Measurements from ENCODE around the gene LITAFD. TPM values are rescaled to one million over a fixed set of nuclear protein-coding genes. Genes with fewer than 3 reads are reported as not detected.

The LITAFD gene
- total and polyA plus RNA-seq, 3 donors from 2014 or later, result 2.2 to 10.5 (median 3.8) TPM

GRCh38 chr16:8852534-8852933, 29.6 kb upstream of the LITAFD start:
- no peak for DNase-seq
- H3K27ac ChIP-seq, result no peak overlapping the region
- intact Hi-C loops (cut with DNase I; ENCODE audit: low total_unique reads), result no loop called here

GRCh38 chr16:8853150-8853549, 29.0 kb upstream of the LITAFD start:
- TF ChIP-seq POLR2A (IDR thresholded peaks at IDR 0.05) (no peak), CTCF (IDR thresholded peaks at IDR 0.05) (no peak)

More at GRCh38 chr16:8852534-8852933, 29.6 kb upstream of the LITAFD start:
- no peaks in the 10 kb centered on the region for H3K9me3 ChIP-seq
- WGBS, 2 donors, result 73 to 79% methylated on average over 8 of the region's 8 CpGs
- no peaks in the 10 kb centered on the region for H3K27me3 ChIP-seq
- TF ChIP-seq POLR2A (IDR thresholded peaks at IDR 0.05), result no peak
- H3K4me1 ChIP-seq, result peaks cover 15% of the 10 kb centered on the region
- no peak overlapping the region for H3K4me3 ChIP-seq
- no peaks in the 10 kb centered on the region for H3K36me3 ChIP-seq (ENCODE audit: low read depth, missing control alignments)

GRCh38 chr16:8853611-8854010, 28.5 kb upstream of the LITAFD start:
- Histone ChIP-seq H3K27me3 (no peaks in the 10 kb centered on the region), H3K9me3 (no peaks in the 10 kb centered on the region), H3K36me3 (ENCODE audit: low read depth, missing control alignments) (no peaks in the 10 kb centered on the region), H3K27ac (no peak overlapping the region), H3K4me1 (peaks cover 15% of the 10 kb centered on the region), H3K4me3 (no peak overlapping the region)
- 93 to 96% methylated on average over 7 of the region's 7 CpGs for WGBS, 2 donors
- TF ChIP-seq CTCF (IDR thresholded peaks at IDR 0.05) (no peak), POLR2A (IDR thresholded peaks at IDR 0.05) (no peak)
- DNase-seq, result no peak
- intact Hi-C loops (cut with DNase I; ENCODE audit: low total_unique reads), result no loop called here

More at GRCh38 chr16:8853150-8853549, 29.0 kb upstream of the LITAFD start:
- Histone ChIP-seq H3K27me3 (no peaks in the 10 kb centered on the region), H3K9me3 (no peaks in the 10 kb centered on the region), H3K4me1 (peaks cover 15% of the 10 kb centered on the region), H3K4me3 (no peak overlapping the region), H3K27ac (no peak overlapping the region), H3K36me3 (ENCODE audit: low read depth, missing control alignments) (no peaks in the 10 kb centered on the region)
- intact Hi-C loops (cut with DNase I; ENCODE audit: low total_unique reads), result no loop called here
- 41 to 45% methylated on average over 7 of the region's 7 CpGs for WGBS, 2 donors
- DNase-seq, result no peak

GRCh38 chr16:8854298-8854948, 27.7 kb upstream of the LITAFD start:
- Histone ChIP-seq H3K27me3 (no peaks in the 10 kb centered on the region), H3K4me3 (no peak overlapping the region), H3K9me3 (no peaks in the 10 kb centered on the region), H3K36me3 (ENCODE audit: low read depth, missing control alignments) (no peaks in the 10 kb centered on the region), H3K4me1 (peaks cover 15% of the 10 kb centered on the region), H3K27ac (no peak overlapping the region)
- DNase-seq, result no peak
- intact Hi-C loops (cut with DNase I; ENCODE audit: low total_unique reads), result no loop called here
- 88 to 89% methylated on average over 8 to 9 of the region's 9 CpGs for WGBS, 2 donors
- TF ChIP-seq CTCF (IDR thresholded peaks at IDR 0.05) (no peak), POLR2A (IDR thresholded peaks at IDR 0.05) (no peak)

GRCh38 chr16:8855051-8855786, 26.9 kb upstream of the LITAFD start:
- no peak overlapping the region for H3K4me3 ChIP-seq
- WGBS, 2 donors, result 92 to 94% methylated on average over 7 to 11 of the region's 11 CpGs
- H3K9me3 ChIP-seq, result no peaks in the 10 kb centered on the region
- no peak for DNase-seq
- TF ChIP-seq CTCF (IDR thresholded peaks at IDR 0.05) (no peak), POLR2A (IDR thresholded peaks at IDR 0.05) (no peak)
- peaks cover 13% of the 10 kb centered on the region for H3K4me1 ChIP-seq
- intact Hi-C loops (cut with DNase I; ENCODE audit: low total_unique reads), result no loop called here
- H3K36me3 ChIP-seq (ENCODE audit: low read depth, missing control alignments), result no peaks in the 10 kb centered on the region
- no peaks in the 10 kb centered on the region for H3K27me3 ChIP-seq
- H3K27ac ChIP-seq, result no peak overlapping the region

Measured in testis (tissue), 3 donors.